HEK293 (cell line): Measurements from ENCODE around the gene CELF6.

Source experiments
- CTCF ChIA-PET: fragments of 350-600 bp; formaldehyde crosslinking; extraction: SDS; loops from one replicate; lab custom pipeline; 2021; ENCODE audit warnings: antibody characterized with exemption; lab: Yijun Ruan, JAX
- POLR2A ChIA-PET: fragments of 300-600 bp; formaldehyde crosslinking; extraction: SDS; loops from one replicate; lab custom pipeline; 2020; ENCODE audit warnings: antibody characterized with exemption, inconsistent platforms; lab: Yijun Ruan, JAX
- H3K27ac ChIP-seq: fragments of 200-500 bp; sonication (Bioruptor generic); 2 replicates; pipeline ENCODE4 v1.5.1; 2014; ENCODE audit warnings: low read depth, low read length, control low read depth, inconsistent platforms; ENCODE audit errors: extremely low read depth
- H3K36me3 ChIP-seq, 2 experiments: fragments of 200-500 bp in 1 of 2; sonication (Bioruptor generic) in 1 of 2; 1 replicate in 1 of 2; 2 replicates in 1 of 2; pipeline ENCODE4 v1.5.1; 2014 to 2017; ENCODE audit warnings: inconsistent platforms in 2 of 2, low read length in 2 of 2; ENCODE audit not compliant: control insufficient read depth in 2 of 2, insufficient read depth in 1 of 2
- H3K4me1 ChIP-seq: fragments of 200-500 bp; sonication (Bioruptor generic); 2 replicates; pipeline ENCODE4 v1.5.1; 2014; ENCODE audit warnings: mild to moderate bottlenecking, low read length, inconsistent platforms; ENCODE audit not compliant: control insufficient read depth, insufficient read depth
- H3K4me3 ChIP-seq: 2 replicates; pipeline ENCODE4 v1.5.1; 2011; ENCODE audit warnings: low read depth, mild to moderate bottlenecking, control low read depth, low read length, moderate library complexity
- H3K9me3 ChIP-seq: fragments of 200-500 bp; sonication (Bioruptor generic); 2 replicates; pipeline ENCODE4 v1.5.1; 2014; ENCODE audit warnings: low read depth, low read length, inconsistent platforms; ENCODE audit not compliant: control insufficient read depth, insufficient read depth
- GLIS1 ChIP-seq: fragments of 450-650 bp; formaldehyde crosslinking; IDR thresholded peaks from 2 replicates; pipeline ENCODE4 v1.5.1; 2016; ENCODE audit warnings: missing biosample characterization, missing genetic modification characterization
- GLIS2 ChIP-seq: fragments of 450-650 bp; formaldehyde crosslinking; IDR thresholded peaks from 2 replicates; pipeline ENCODE4 v1.5.1; 2016; ENCODE audit warnings: missing biosample characterization, missing genetic modification characterization
- KLF8 ChIP-seq: fragments of 450-650 bp; formaldehyde crosslinking; IDR thresholded peaks from 2 replicates; pipeline ENCODE4 v1.5.1; 2016; ENCODE audit warnings: missing biosample characterization, missing genetic modification characterization
- MZF1 ChIP-seq: fragments of 450-650 bp; formaldehyde crosslinking; IDR thresholded peaks from 2 replicates; pipeline ENCODE4 v1.5.1; 2017; ENCODE audit warnings: missing biosample characterization, missing genetic modification characterization, borderline replicate concordance
- SCRT1 ChIP-seq: fragments of 450-650 bp; formaldehyde crosslinking; IDR thresholded peaks from 2 replicates; pipeline ENCODE4 v1.5.1; 2016; ENCODE audit warnings: missing biosample characterization, missing genetic modification characterization, borderline replicate concordance
- TRIM28 ChIP-seq: IDR thresholded peaks from 2 replicates; pipeline ENCODE4 v1.6.1; 2011; ENCODE audit warnings: low read length, control low read depth, borderline replicate concordance
- ZBTB48 ChIP-seq: fragments of 450-650 bp; formaldehyde crosslinking; IDR thresholded peaks from 2 replicates; pipeline ENCODE4 v1.5.1; 2016; ENCODE audit warnings: missing biosample characterization, missing genetic modification characterization
- ZIC2 ChIP-seq: fragments of 450-650 bp; formaldehyde crosslinking; IDR thresholded peaks from 2 replicates; pipeline ENCODE4 v1.5.1; 2016; ENCODE audit warnings: missing biosample characterization, missing genetic modification characterization
- ZNF10 ChIP-seq: fragments of 450-650 bp; formaldehyde crosslinking; IDR thresholded peaks from 2 replicates; pipeline ENCODE4 v1.5.1; 2017; ENCODE audit warnings: missing biosample characterization, missing genetic modification characterization
- ZNF112 ChIP-seq: fragments of 450-650 bp; formaldehyde crosslinking; IDR thresholded peaks from 2 replicates; pipeline ENCODE4 v1.5.0; 2017; ENCODE audit warnings: missing biosample characterization, missing genetic modification characterization
- ZNF138 ChIP-seq: fragments of 450-650 bp; formaldehyde crosslinking; IDR thresholded peaks from 2 replicates; pipeline ENCODE4 v1.5.1; 2016; ENCODE audit warnings: missing biosample characterization, missing genetic modification characterization, borderline replicate concordance
- ZNF184 ChIP-seq: fragments of 450-650 bp; IDR thresholded peaks from 2 replicates; pipeline ENCODE4 v1.5.1; 2018; ENCODE audit warnings: missing biosample characterization, mild to moderate bottlenecking, missing genetic modification characterization
- ZNF221 ChIP-seq: fragments of 450-650 bp; formaldehyde crosslinking; IDR thresholded peaks from 2 replicates; pipeline ENCODE4 v1.5.1; 2017; ENCODE audit warnings: missing biosample characterization, missing genetic modification characterization, borderline replicate concordance
- ZNF24 ChIP-seq: fragments of 450-650 bp; formaldehyde crosslinking; IDR thresholded peaks from 2 replicates; pipeline ENCODE4 v1.5.1; 2016; ENCODE audit warnings: missing biosample characterization, missing genetic modification characterization
- ZNF302 ChIP-seq: fragments of 450-650 bp; formaldehyde crosslinking; IDR thresholded peaks from 2 replicates; pipeline ENCODE4 v1.5.1; 2016; ENCODE audit warnings: missing biosample characterization, missing genetic modification characterization, low read depth
- ZNF335 ChIP-seq: fragments of 450-650 bp; formaldehyde crosslinking; conservative IDR thresholded peaks from 2 replicates; pipeline ENCODE4 v1.5.1; 2016; ENCODE audit warnings: missing biosample characterization, missing genetic modification characterization
- ZNF341 ChIP-seq: fragments of 450-650 bp; formaldehyde crosslinking; IDR thresholded peaks from 2 replicates; pipeline ENCODE4; 2016; ENCODE audit warnings: low read depth, missing biosample characterization, missing genetic modification characterization
- ZNF354C ChIP-seq: fragments of 450-650 bp; formaldehyde crosslinking; IDR thresholded peaks from 2 replicates; pipeline ENCODE4 v1.5.1; 2016; ENCODE audit warnings: missing biosample characterization, missing genetic modification characterization, low read depth, borderline replicate concordance
- ZNF391 ChIP-seq: fragments of 450-650 bp; formaldehyde crosslinking; IDR thresholded peaks from 2 replicates; pipeline ENCODE4 v1.5.1; 2016; ENCODE audit warnings: low read depth, missing biosample characterization, missing genetic modification characterization, borderline replicate concordance
- ZNF394 ChIP-seq: fragments of 450-650 bp; formaldehyde crosslinking; IDR thresholded peaks from 2 replicates; pipeline ENCODE4 v1.5.1; 2016; ENCODE audit warnings: missing biosample characterization, missing genetic modification characterization, mild to moderate bottlenecking, moderate library complexity, borderline replicate concordance
- ZNF433 ChIP-seq: fragments of 450-650 bp; formaldehyde crosslinking; IDR thresholded peaks from 2 replicates; pipeline ENCODE4 v1.5.1; 2016; ENCODE audit warnings: missing biosample characterization, missing genetic modification characterization, low read depth
- ZNF510 ChIP-seq: fragments of 450-650 bp; formaldehyde crosslinking; IDR thresholded peaks from 2 replicates; pipeline ENCODE4 v1.5.1; 2018; ENCODE audit warnings: mild to moderate bottlenecking, missing genetic modification characterization, missing biosample characterization; ENCODE audit not compliant: insufficient replicate concordance
- ZNF513 ChIP-seq: fragments of 450-650 bp; IDR thresholded peaks from 2 replicates; pipeline ENCODE4 v1.5.1; 2018; ENCODE audit warnings: missing biosample characterization, missing genetic modification characterization
- ZNF521 ChIP-seq: fragments of 450-650 bp; formaldehyde crosslinking; IDR thresholded peaks from 2 replicates; pipeline ENCODE4 v1.5.1; 2017; ENCODE audit warnings: missing biosample characterization, mild to moderate bottlenecking, missing genetic modification characterization
- ZNF561 ChIP-seq: fragments of 450-650 bp; IDR thresholded peaks from 2 replicates; pipeline ENCODE4 v1.5.1; 2018; ENCODE audit warnings: missing biosample characterization, missing genetic modification characterization, borderline replicate concordance
- ZNF596 ChIP-seq: fragments of 450-650 bp; IDR thresholded peaks from 2 replicates; pipeline ENCODE4 v1.5.0; 2018; ENCODE audit warnings: missing biosample characterization, mild to moderate bottlenecking, missing genetic modification characterization, moderate library complexity
- ZNF600 ChIP-seq: fragments of 450-650 bp; formaldehyde crosslinking; IDR thresholded peaks from 2 replicates; pipeline ENCODE4 v1.5.1; 2016; ENCODE audit warnings: missing biosample characterization, missing genetic modification characterization
- ZNF645 ChIP-seq: fragments of 450-650 bp; formaldehyde crosslinking; IDR thresholded peaks from 2 replicates; pipeline ENCODE4; 2016; ENCODE audit warnings: missing biosample characterization, missing genetic modification characterization
- ZNF747 ChIP-seq: fragments of 450-650 bp; formaldehyde crosslinking; IDR thresholded peaks from 2 replicates; pipeline ENCODE4 v1.5.1; 2016; ENCODE audit warnings: missing biosample characterization, missing genetic modification characterization
- ZNF777 ChIP-seq: fragments of 450-650 bp; formaldehyde crosslinking; IDR thresholded peaks from 2 replicates; pipeline ENCODE4 v1.5.1; 2017; ENCODE audit warnings: missing biosample characterization, missing genetic modification characterization, borderline replicate concordance
- TF ChIP-seq, protein P1 (sequence below): fragments of 450-650 bp; formaldehyde crosslinking; IDR thresholded peaks from 2 replicates; pipeline ENCODE4 v1.5.1; 2016; ENCODE audit warnings: missing biosample characterization, missing genetic modification characterization
- TF ChIP-seq, protein P2 (sequence below): fragments of 450-650 bp; formaldehyde crosslinking; IDR thresholded peaks from 2 replicates; pipeline ENCODE4 v1.5.1; 2016; ENCODE audit warnings: missing biosample characterization, missing genetic modification characterization

The CELF6 gene

DNA sequence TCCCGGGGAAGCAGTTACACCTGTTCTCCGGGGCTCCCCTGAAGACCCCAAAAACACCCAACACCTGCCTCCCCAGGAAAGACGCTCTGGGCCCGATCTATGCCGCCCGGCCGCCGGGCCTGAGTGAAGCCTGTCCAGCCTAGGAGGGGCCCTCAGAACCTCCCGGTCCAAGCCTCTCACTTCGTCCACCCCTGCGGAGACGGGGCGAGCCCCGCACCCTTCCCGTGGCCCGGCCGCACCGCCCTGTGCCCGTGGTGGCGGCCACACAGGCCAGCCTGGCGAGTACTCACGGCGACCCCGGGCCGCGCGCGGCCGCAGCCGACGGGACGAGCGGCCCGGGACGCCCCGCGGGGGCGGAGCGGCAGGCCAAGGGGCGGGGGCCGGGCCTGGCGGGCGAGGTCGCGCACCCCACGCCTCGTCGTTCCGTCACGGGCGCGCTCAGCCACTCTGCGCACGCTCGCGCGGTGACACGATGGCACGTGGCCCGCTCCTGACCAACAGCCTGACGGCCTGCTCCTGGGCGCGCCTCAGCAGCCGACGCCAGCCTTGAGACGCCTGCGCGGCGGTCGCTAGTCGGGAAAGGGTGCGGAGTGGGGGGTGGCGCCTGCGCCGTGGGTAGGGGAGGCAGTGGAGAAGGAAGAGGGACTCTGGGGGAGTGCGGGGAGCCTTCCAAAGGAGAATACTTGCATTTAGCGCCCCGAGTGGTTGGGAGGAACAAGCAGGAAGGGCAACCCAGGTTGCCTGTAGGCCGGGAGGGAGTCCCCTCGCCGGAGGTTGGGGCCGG lies 47.6 kb downstream of the CELF6 start, which contains the start of gene PARP6 (continued):
- TF ChIP-seq ZNF138 (tag by site-specific recombination) (no peak), ZNF112 (tag by site-specific recombination) (no peak), ZNF24 (peak; percentile 93), ZNF513 (tag by site-specific recombination) (no peak), TRIM28 (peak; percentile 38; the same call in 1 of the 2 replicates), MZF1 (peak; percentile 99), ZNF596 (no peak), SCRT1 (no peak), ZNF645 (tag by site-specific recombination) (no peak; the same call in 1 of the 2 replicates), ZNF221 (tag by site-specific recombination) (no peak), ZNF747 (tag by site-specific recombination) (no peak), ZNF302 (tag by site-specific recombination) (no peak), ZNF354C (tag by site-specific recombination) (no peak), ZNF184 (tag by site-specific recombination) (no peak), ZNF777 (no peak), ZNF341 (tag by site-specific recombination) (0 out of 2 replicates have a peak, but pooled peaks have one; percentile 35), ZNF561 (tag by site-specific recombination) (peak; percentile 98), ZNF521 (tag by site-specific recombination) (no peak), ZNF510 (tag by site-specific recombination) (no peak)
- TF ChIP-seq, protein P1, sequence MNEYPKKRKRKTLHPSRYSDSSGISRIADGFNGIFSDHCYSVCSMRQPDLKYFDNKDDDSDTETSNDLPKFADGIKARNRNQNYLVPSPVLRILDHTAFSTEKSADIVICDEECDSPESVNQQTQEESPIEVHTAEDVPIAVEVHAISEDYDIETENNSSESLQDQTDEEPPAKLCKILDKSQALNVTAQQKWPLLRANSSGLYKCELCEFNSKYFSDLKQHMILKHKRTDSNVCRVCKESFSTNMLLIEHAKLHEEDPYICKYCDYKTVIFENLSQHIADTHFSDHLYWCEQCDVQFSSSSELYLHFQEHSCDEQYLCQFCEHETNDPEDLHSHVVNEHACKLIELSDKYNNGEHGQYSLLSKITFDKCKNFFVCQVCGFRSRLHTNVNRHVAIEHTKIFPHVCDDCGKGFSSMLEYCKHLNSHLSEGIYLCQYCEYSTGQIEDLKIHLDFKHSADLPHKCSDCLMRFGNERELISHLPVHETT: peak; percentile 79; the same call in 1 of the 2 replicates

DNA sequence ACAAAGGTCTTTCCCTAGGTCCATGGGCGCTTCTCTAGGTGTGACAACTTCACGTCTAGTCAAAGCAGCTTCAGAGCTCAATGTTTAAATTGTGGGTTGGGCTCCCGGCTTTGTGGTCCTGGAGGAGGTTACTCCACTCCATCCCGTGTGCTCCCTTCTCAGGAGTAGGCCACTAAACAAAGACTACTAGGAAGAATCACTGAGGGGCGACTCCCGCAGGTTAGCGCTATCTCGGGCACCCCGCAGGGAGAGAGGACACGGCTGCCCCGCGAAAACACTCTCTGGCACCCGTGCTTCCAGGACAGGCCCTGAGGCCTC lies 48.1 kb downstream of the CELF6 start:
- Histone ChIP-seq H3K4me3 (peak overlapping the region; percentile 82), H3K4me1 (peaks cover 6% of the 10 kb centered on the region; the same call in 1 of the 2 replicates), H3K36me3 (peaks cover 37 to 43% of the 10 kb centered on the region in 2 experiments), H3K9me3 (no peaks in the 10 kb centered on the region), H3K27ac (peak overlapping the region; percentile 88)
- TF ChIP-seq ZNF10 (tag by site-specific recombination) (no peak), GLIS1 (tag by site-specific recombination) (peak; percentile 40; the same call in 1 of the 2 replicates), ZNF394 (tag by site-specific recombination) (peak; percentile 50; the same call in 1 of the 2 replicates), ZBTB48 (tag by site-specific recombination) (no peak), ZNF433 (tag by site-specific recombination) (peak; percentile 11; the same call in 1 of the 2 replicates), ZNF600 (tag by site-specific recombination) (peak; percentile 18), ZNF391 (peak; percentile 24; the same call in 1 of the 2 replicates), KLF8 (tag by site-specific recombination) (peak; percentile 30; the same call in 1 of the 2 replicates), ZNF335 (tag by site-specific recombination) (no peak), GLIS2 (tag by site-specific recombination) (0 out of 2 replicates have a peak, but pooled peaks have one; percentile 59), ZIC2 (tag by site-specific recombination) (peak; percentile 73)
- TF ChIP-seq, protein P2, sequence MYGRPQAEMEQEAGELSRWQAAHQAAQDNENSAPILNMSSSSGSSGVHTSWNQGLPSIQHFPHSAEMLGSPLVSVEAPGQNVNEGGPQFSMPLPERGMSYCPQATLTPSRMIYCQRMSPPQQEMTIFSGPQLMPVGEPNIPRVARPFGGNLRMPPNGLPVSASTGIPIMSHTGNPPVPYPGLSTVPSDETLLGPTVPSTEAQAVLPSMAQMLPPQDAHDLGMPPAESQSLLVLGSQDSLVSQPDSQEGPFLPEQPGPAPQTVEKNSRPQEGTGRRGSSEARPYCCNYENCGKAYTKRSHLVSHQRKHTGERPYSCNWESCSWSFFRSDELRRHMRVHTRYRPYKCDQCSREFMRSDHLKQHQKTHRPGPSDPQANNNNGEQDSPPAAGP (tag by site-specific recombination): 0 out of 2 replicates have a peak, but pooled peaks have one; percentile 37
- ChIA-PET CTCF (interaction anchor here (0.6 to 1.7 kb wide), 4 partner anchors 14 to 76 kb away, joined by 3 to 5 read pairs (median 4); no protein-coding TSS in a partner anchor), POLR2A (interaction anchor here (0.6 to 1.9 kb wide), 3 partner anchors 32 to 41 kb away, joined by 3 to 11 read pairs (median 4); partner anchors contain the start of gene PKM)
